Activated CD4-positive, alpha-beta T cell treated with anti-CD3 and anti-CD28 coated beads, Interleukin-2, amount 10 ng/mL, durations not matched to agents 24 days and 14 days (primary cell): ENCODE measurements around the gene PPP2R5D. TPM values are rescaled to one million over a fixed set of nuclear protein-coding genes. Genes with fewer than 3 reads are reported as not detected.

Experiments used
- DNase-seq: peaks from one replicate; pipeline ENCODE4 v3.0.0; 2022
- H3K27ac Mint-ChIP-seq: one replicate; pipeline ENCODE4 v1.8.0; 2022; ENCODE audit warnings: mild to moderate bottlenecking, mixed read lengths
- H3K27me3 Mint-ChIP-seq: one replicate; pipeline ENCODE4 v1.8.0; 2022; ENCODE audit warnings: mixed read lengths
- H3K36me3 Mint-ChIP-seq: one replicate; pipeline ENCODE4 v1.8.0; 2022; ENCODE audit warnings: low read depth, mild to moderate bottlenecking, mixed read lengths
- H3K4me1 Mint-ChIP-seq: one replicate; pipeline ENCODE4 v1.8.0; 2021; ENCODE audit warnings: mixed read lengths
- H3K4me3 Mint-ChIP-seq: one replicate; pipeline ENCODE4 v1.8.0; 2022; ENCODE audit warnings: mild to moderate bottlenecking, moderate library complexity, mixed read lengths
- H3K9me3 Mint-ChIP-seq: one replicate; pipeline ENCODE4 v1.8.0; 2021; ENCODE audit warnings: mixed read lengths
- intact Hi-C: fragments of 100-400 bp; cut with micrococcal nuclease; formaldehyde crosslinking; loops from one replicate; pipeline ENCODE4 v1.15.1; 2023
- total RNA-seq: library from RNA; stranded (reverse); gene quantifications from 2 replicates; pipeline ENCODE4 v1.2.3, GENCODE V29; 2022

The PPP2R5D gene
- total RNA-seq, 1 donor from 2014 or later: 54.6 TPM

GRCh38 chr6:43016176-43016942, 32.0 kb downstream of the PPP2R5D start:
- intact Hi-C loops: no loop called here
- H3K27ac Mint-ChIP-seq: no peak overlapping the region
- peak overlapping the region; percentile 38 for H3K4me3 Mint-ChIP-seq
- no peak for DNase-seq
- H3K36me3 Mint-ChIP-seq: peaks cover 50% of the 10 kb centered on the region
- no peaks in the 10 kb centered on the region for H3K9me3 Mint-ChIP-seq
- H3K27me3 Mint-ChIP-seq: no peaks in the 10 kb centered on the region
- peaks cover 52% of the 10 kb centered on the region for H3K4me1 Mint-ChIP-seq

- peaks cover 48% of the 10 kb centered on the region for H3K36me3 Mint-ChIP-seq
- no peak overlapping the region for H3K4me3 Mint-ChIP-seq
- peaks cover 52% of the 10 kb centered on the region for H3K4me1 Mint-ChIP-seq
- intact Hi-C loops: no loop called here
- no peaks in the 10 kb centered on the region for H3K9me3 Mint-ChIP-seq
- H3K27me3 Mint-ChIP-seq: no peaks in the 10 kb centered on the region
- no peak overlapping the region for H3K27ac Mint-ChIP-seq
- DNase-seq: no peak
Measured at GRCh38 chr6:43016943-43017334, 32.6 kb downstream of the PPP2R5D start.

GRCh38 chr6:43019152-43019551, 34.8 kb downstream of the PPP2R5D start:
- no peak for DNase-seq
- Mint-ChIP-seq H3K4me1 (peaks cover 38% of the 10 kb centered on the region), H3K36me3 (peaks cover 32% of the 10 kb centered on the region)

GRCh38 chr6:43020052-43020705, 35.8 kb downstream of the PPP2R5D start:
- Mint-ChIP-seq H3K4me1 (peaks cover 36% of the 10 kb centered on the region), H3K27ac (peak overlapping the region; percentile 52)

More at GRCh38 chr6:43019152-43019551, 34.8 kb downstream of the PPP2R5D start:
- Mint-ChIP-seq H3K4me3 (peak overlapping the region; percentile 0), H3K9me3 (no peaks in the 10 kb centered on the region), H3K27me3 (no peaks in the 10 kb centered on the region), H3K27ac (no peak overlapping the region)
- intact Hi-C loops: no loop called here

GRCh38 chr6:43020847-43021246, 36.5 kb downstream of the PPP2R5D start:
- DNase-seq: no peak
- peak overlapping the region; percentile 94 for H3K4me3 Mint-ChIP-seq
- H3K4me1 Mint-ChIP-seq: peaks cover 35% of the 10 kb centered on the region
- H3K27me3 Mint-ChIP-seq: no peaks in the 10 kb centered on the region
- intact Hi-C loops: loop anchor here (1.0 kb wide), 1 partner anchor 32 kb away; the partner anchor contains the start of gene CUL7
- H3K9me3 Mint-ChIP-seq: no peaks in the 10 kb centered on the region
- no peak overlapping the region for H3K27ac Mint-ChIP-seq
- peaks cover 42% of the 10 kb centered on the region for H3K36me3 Mint-ChIP-seq

More at GRCh38 chr6:43020052-43020705, 35.8 kb downstream of the PPP2R5D start:
- Mint-ChIP-seq H3K27me3 (no peaks in the 10 kb centered on the region), H3K4me3 (peak overlapping the region; percentile 94), H3K9me3 (no peaks in the 10 kb centered on the region), H3K36me3 (peaks cover 39% of the 10 kb centered on the region)
- no peak for DNase-seq
- intact Hi-C loops: no loop called here

GRCh38 chr6:43021270-43022047, 37.1 kb downstream of the PPP2R5D start, which contains the start of gene RRP36:
Gene RRP36 (plus strand): TSS chr6:43021623. CDS start chr6:43021655, 32 bp downstream.
- Mint-ChIP-seq H3K9me3 (no peaks in the 10 kb centered on the region), H3K36me3 (peaks cover 42% of the 10 kb centered on the region), H3K27me3 (no peaks in the 10 kb centered on the region), H3K27ac (peak within 1 kb of the TSS; percentile 86), H3K4me3 (peak within 1 kb of the TSS; percentile 94), H3K4me1 (peaks cover 33% of the 10 kb centered on the region)
- DNase-seq: peak; percentile 92
- intact Hi-C loops: loop anchor here (1.0 kb wide), 1 partner anchor 32 kb away; the partner anchor contains the start of gene CUL7

GRCh38 chr6:43024436-43024835, 40.1 kb downstream of the PPP2R5D start:
- Mint-ChIP-seq H3K4me1 (peaks cover 22% of the 10 kb centered on the region), H3K27ac (peak overlapping the region; percentile 72), H3K4me3 (peak overlapping the region; percentile 5), H3K9me3 (no peaks in the 10 kb centered on the region), H3K36me3 (peaks cover 44% of the 10 kb centered on the region), H3K27me3 (no peaks in the 10 kb centered on the region)
- DNase-seq: no peak
- intact Hi-C loops: no loop called here

GRCh38 chr6:43026365-43026764, 42.0 kb downstream of the PPP2R5D start:
- Mint-ChIP-seq H3K36me3 (peaks cover 50% of the 10 kb centered on the region), H3K4me1 (peaks cover 14% of the 10 kb centered on the region), H3K27ac (no peak overlapping the region), H3K27me3 (no peaks in the 10 kb centered on the region), H3K9me3 (no peaks in the 10 kb centered on the region), H3K4me3 (no peak overlapping the region)
- no peak for DNase-seq
- intact Hi-C loops: no loop called here

- Mint-ChIP-seq H3K9me3 (no peaks in the 10 kb centered on the region), H3K27me3 (no peaks in the 10 kb centered on the region), H3K4me1 (peaks cover 17% of the 10 kb centered on the region), H3K36me3 (peaks cover 65% of the 10 kb centered on the region), H3K4me3 (no peak overlapping the region), H3K27ac (no peak overlapping the region)
- intact Hi-C loops: no loop called here
- no peak for DNase-seq
Measured at GRCh38 chr6:43029120-43029519, 44.8 kb downstream of the PPP2R5D start.

GRCh38 chr6:43032326-43032725, 48.0 kb downstream of the PPP2R5D start:
- Mint-ChIP-seq H3K4me3 (no peak overlapping the region), H3K27ac (no peak overlapping the region), H3K27me3 (no peaks in the 10 kb centered on the region), H3K4me1 (peaks cover 7% of the 10 kb centered on the region), H3K9me3 (no peaks in the 10 kb centered on the region), H3K36me3 (peaks cover 58% of the 10 kb centered on the region)
- DNase-seq: no peak
- intact Hi-C loops: no loop called here

GRCh38 chr6:43033496-43034189, 49.3 kb downstream of the PPP2R5D start:
- Mint-ChIP-seq H3K9me3 (no peaks in the 10 kb centered on the region), H3K27ac (no peak overlapping the region), H3K4me1 (peaks cover 7% of the 10 kb centered on the region), H3K4me3 (no peak overlapping the region), H3K36me3 (peaks cover 60% of the 10 kb centered on the region), H3K27me3 (no peaks in the 10 kb centered on the region)
- intact Hi-C loops: no loop called here
- no peak for DNase-seq

GRCh38 chr6:43034190-43034525, 49.8 kb downstream of the PPP2R5D start:
- no peak overlapping the region for H3K27ac Mint-ChIP-seq
- DNase-seq: no peak
- peaks cover 7% of the 10 kb centered on the region for H3K4me1 Mint-ChIP-seq
- H3K27me3 Mint-ChIP-seq: no peaks in the 10 kb centered on the region
- intact Hi-C loops: no loop called here
- H3K9me3 Mint-ChIP-seq: no peaks in the 10 kb centered on the region
- peaks cover 57% of the 10 kb centered on the region for H3K36me3 Mint-ChIP-seq
- H3K4me3 Mint-ChIP-seq: no peak overlapping the region

GRCh38 chr6:43035495-43036194, 51.3 kb downstream of the PPP2R5D start:
- Mint-ChIP-seq H3K4me1 (peaks cover 7% of the 10 kb centered on the region), H3K27ac (no peak overlapping the region), H3K4me3 (no peak overlapping the region), H3K36me3 (peaks cover 56% of the 10 kb centered on the region), H3K9me3 (no peaks in the 10 kb centered on the region), H3K27me3 (no peaks in the 10 kb centered on the region)
- intact Hi-C loops: no loop called here
- no peak for DNase-seq
